ENCODE results near the gene ZIK1. TPM values are rescaled to one million over a fixed set of nuclear protein-coding genes. Genes with fewer than 3 reads are reported as not detected.

The ZIK1 gene
- total and polyA plus RNA-seq, 2 of the 8 experiments (the other 6 are each of a cell fraction or from before 2014, with no cell fraction given), result 19.4 to 36.5 TPM

DNA sequence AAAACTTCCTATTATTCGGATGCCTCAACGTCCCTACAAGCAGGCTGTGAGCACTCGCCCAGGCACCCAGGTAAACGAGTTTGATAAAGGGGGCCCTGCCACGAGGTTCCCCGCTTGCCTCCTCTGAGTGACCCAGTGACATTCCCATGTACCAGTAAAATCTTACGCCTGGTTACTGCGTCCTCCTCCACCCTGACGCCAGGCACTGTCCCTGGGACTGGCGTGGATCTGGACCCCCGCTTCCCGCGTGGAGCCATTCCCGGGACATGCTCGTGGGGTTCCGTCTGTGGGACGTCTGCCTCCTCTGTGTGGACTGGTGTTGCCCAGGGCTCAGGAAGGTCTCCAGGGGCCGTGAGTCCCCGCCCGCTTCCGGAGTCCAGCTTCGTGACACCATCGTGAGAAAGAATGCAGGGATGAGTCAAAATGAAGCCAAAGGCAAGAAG, 23.9 kb upstream of the ZIK1 start (continued):
- no peak for TF ChIP-seq KDM4A (IDR thresholded peaks at IDR 0.05; ENCODE audit: low read depth, low read length, severe bottlenecking)

Measured in H1 (cell line).